ENCODE measurements around the gene CNTN5. TPM values are rescaled to one million over a fixed set of nuclear protein-coding genes. Genes with fewer than 3 reads are reported as not detected.

The CNTN5 gene
- total RNA-seq, 1 donor from 2014 or later: not detected

DNA sequence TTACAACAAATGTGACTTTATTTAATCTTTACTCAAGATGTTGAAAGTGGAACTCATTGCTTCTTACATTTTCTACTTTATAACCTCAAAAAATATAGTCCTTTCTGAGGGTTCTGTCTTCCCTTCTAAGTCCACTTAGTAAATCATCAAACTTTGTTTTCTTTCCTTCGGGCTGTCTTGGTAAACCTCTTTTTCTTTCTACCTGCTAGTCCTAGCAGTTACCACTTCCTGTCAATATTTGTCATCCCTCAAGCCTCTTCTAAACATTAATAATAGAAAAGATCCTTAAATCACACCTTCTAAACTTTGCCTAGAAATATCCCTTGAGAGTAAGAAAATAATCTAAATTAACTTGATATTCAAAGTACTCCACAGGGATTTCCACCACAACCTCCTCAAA lies 580.4 kb downstream of the CNTN5 start:
- no peak for DNase-seq (ENCODE audit: low read depth in 2 of 2)

DNA sequence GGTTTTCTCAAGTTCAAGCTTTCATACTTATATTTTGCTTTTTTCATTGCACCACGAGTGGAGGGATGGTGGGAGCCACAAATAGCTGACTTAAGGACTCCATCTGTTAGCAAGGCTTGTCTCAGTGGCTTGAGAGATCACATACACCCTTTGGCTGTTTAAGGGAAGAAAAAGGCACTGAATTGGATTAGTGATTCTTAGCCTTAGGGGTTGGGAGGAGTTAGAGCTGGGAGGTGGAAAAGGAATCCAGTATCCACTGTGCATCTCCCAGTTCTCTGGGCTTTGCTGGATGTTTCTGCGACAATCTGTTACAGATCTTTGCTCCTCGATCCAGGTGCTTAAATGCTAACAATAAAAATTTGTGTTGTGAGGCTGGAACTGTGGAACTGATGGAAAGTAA lies 593.6 kb downstream of the CNTN5 start:
- no peak for DNase-seq (ENCODE audit: low read depth in 2 of 2)

DNA sequence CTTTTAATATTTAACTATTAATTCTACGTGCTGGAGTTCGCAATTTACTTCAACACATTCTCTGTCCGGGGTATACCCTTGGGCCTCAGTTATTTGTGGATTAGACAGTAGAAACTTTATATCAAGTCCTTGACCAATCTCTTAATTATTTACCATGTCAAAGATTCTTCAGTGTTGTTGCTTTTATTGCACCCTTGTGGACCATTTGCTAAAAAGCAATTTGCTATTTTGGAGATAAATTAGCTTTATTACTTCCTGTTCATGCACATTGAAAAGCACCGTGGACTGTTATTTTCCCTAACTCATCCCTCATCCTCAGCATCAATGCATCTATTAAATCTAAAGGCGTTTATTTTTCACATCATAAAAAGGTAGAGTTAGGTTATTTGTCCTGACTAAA lies 609.9 kb downstream of the CNTN5 start:
- DNase-seq (ENCODE audit: low read depth in 2 of 2): no peak

DNA sequence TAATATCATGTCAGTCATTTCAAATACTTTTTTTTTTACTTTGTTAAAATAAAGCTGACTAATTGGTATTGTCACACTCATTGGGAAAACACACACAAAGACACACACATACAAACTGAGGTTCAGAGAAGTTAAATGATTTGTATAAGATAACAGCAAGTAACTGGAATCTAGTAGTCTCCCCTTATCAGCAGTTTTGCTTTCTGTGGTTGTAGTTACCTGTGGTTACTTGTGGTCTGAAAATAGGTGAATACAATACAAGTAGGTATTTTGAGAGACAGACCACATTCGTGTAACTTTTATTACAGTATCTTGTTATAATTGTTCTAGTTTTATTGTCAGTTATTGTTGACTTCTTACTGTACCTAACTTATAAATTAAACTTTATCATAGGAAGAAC lies 610.9 kb downstream of the CNTN5 start:
- DNase-seq (ENCODE audit: low read depth in 2 of 2): no peak

DNA sequence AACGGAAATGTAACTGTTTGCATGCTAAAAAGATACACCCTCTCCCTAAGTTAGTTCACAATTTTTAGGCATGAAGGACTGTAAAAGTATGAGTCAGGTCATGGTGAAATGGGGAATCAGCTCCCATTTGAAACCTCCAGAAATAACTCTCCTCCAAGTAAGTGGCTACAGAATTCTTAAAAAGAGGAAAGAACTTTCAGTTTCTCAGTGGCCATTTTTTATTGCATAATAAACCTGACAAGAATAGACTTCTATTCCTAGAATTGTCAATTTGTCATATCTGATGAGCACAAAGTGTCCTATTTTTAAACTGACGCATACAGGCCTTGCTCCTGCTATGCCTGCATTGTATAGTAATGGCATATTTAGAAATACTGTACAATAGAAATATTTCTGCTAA lies 612.2 kb downstream of the CNTN5 start:
- no peak for DNase-seq (ENCODE audit: low read depth in 2 of 2)

DNA sequence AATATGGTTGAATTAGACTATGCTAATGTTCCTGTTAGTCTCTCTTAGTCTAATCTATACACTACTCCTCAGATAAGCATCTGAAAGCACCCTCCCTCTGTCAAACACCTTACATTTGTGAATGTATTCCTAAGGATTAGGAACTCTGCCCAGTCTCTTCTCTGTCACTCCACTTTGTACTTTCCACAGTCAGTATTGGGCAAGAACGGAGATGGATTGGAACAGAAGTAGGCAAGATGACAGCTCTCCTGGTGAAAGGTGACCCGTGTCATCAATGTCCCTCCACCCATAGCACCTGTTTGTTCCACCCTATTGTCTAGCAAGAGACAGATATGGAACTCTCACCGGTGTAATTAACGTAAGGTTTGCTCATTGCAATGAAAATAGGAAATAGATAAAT lies 613.8 kb downstream of the CNTN5 start:
- DNase-seq (ENCODE audit: low read depth in 2 of 2): no peak

DNA sequence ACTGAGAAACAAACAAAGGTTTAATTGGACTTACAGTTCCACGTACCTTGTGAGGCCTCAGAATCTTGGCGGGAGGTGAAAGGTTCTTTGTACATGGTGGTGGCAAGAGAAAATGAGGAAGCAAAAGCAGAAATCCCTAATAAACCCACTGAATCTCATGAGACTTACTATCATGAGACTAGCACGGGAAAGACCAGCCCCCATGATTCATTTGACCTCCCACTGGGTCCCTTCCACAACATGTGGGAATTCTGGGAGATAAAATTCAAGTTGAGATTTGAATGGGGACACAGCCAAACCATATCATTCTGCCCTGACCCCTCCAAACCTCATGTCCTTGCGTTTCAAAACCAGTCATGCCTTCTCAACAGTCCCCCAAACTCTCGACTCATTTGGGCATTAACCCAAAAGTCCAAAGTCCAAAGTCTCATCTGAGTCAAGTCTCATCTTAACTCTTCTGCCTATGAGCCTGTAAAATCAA lies 617.4 kb downstream of the CNTN5 start:
- no peak for DNase-seq (ENCODE audit: low read depth in 2 of 2)

DNA sequence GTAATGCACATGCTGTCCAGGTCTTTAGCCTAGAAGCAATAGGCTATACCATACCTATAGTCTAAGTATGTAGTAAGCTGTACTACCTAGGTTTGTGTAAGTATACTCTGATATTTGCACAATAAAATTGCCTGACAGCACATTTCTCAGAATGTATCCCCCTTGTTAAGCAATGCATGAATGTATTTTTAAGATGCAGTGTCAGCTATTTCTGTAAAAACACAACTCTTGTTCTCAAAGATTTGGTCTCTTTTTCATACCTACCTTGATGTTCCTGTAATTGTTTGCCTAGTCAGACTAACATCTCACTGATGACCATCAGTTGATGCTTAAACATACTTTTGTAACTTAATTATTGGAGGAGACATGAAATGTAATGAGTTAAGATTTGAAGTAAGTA lies 619.9 kb downstream of the CNTN5 start:
- DNase-seq (ENCODE audit: low read depth in 2 of 2): no peak

DNA sequence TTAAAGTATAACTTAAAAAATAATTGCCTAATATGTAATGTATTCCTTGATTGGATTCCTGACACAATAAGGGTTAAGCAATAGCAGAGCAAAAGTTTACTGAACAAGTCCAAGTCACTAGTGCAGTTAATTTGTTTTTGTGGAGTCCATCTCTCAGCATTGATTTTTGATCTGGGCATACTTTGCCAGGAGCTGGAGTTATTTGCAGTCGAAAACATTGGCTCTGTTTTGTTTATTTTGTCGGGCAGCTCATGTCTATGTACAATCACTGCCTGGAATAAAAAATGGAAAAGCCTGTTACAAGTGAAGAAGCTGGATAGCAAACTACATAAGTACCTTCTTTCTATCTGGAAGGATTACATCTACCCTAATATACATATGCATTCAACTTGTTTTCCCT lies 625.2 kb downstream of the CNTN5 start:
- DNase-seq (ENCODE audit: low read depth in 2 of 2): no peak

DNA sequence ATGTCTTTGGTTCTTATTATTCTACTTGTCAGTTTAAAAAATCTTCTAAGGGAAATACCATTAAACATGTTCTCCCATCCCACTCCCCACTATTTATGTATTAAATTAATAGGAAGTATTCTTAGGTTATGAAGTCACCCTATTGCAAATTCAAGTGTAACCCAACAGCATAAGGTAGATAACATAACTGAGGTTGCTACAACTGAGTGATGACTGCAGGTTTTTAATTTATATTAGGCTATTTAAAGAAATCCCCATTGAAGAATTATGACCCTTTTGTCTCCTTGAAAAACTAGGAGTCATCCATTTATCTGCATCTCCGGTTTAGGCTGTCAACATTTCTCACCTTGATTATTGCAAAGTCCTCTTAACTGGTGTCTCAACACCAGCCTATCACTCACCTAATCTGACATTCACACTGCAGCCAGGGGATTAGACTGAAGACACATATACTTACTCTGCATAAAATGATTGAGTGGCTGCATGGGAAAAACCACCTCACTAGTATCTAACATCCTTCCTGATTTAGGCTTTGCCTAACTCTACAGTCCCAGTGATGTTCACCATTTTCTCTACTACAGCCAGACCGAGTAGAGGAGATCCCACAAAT lies 649.4 kb downstream of the CNTN5 start:
- no peak for DNase-seq (ENCODE audit: low read depth in 2 of 2)

DNA sequence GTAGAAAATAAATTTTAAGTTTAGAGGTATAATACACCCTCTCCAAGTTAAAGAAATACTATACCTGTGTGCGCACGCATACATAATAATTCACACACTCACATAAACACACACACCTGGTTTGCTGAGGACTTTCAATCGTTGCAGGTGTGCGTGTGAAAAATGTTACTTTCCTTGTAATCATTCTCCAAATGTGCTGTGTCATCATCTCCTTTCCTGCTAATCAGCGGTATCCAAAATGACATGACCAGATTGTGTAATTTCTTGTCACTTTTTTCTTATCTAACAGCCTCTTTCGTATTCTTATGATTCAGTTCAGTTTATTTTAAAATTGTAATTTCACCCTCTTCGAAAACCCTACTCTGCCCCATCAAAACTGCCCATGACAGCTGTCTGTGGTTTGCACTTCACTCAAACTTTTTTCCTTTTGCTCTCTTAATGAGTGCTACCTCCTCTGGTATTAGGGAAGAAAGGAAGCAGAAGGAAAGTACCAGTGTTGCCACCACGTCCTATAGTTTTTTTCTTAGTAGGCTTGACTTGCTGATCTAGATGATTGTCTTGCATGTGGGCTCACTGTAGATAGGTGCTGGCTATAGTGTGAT lies 651.2 kb downstream of the CNTN5 start:
- DNase-seq (ENCODE audit: low read depth in 2 of 2): no peak

DNA sequence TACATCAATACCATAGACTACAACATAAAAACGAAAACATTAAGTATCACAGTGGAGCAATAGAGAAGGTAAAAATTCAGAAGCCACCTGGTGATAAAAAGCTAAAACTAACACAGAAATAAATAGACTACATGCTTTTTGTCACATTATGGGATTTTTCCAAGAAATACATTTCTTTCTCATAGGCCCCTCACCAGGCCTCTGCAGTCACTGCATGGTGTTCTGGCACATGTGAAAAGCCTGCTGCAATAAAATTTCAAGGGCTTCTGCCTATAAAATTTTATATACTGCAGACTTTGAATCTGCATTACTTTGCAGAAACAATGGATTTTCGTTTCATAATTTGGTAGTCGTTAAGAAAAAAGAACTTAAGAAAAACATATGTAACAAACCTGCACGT lies 655.5 kb downstream of the CNTN5 start:
- DNase-seq (ENCODE audit: low read depth in 2 of 2): no peak

DNA sequence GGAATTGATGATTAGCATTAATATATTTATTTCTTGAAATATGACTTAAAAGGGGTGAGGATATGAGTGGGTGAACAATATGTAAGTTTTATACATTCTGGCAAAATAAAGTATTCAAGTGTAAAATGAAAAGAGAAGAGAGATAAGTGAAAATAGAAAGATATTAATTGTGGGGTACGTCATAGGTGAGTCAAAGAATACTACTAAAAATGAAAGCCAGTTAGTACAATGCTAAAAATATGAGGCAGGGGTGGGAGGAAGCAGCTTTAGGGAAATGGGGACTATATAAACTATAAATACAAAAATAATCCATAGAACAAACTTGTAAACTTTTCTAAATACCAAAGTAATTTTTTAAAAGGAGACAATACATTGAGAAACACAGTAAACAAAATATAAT lies 661.4 kb downstream of the CNTN5 start:
- DNase-seq (ENCODE audit: low read depth in 2 of 2): no peak

DNA sequence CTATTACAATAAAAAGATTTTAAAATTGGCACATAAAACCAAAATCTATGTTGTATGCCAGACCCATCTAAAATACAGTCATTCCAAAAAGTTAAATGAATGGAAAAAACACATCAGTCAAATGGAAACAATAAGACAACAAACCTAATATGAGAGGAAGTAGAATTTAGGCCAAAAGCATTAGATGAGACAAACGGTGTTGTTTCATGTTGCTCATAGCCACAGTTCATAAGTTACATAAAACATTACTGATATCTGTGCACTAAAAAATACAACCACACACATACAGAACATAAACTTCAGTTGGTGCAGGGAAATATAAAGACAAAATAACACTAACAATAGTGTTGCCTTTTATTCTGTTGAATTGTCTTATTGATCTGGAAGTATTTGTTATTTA lies 661.9 kb downstream of the CNTN5 start:
- no peak for DNase-seq (ENCODE audit: low read depth in 2 of 2)

DNA sequence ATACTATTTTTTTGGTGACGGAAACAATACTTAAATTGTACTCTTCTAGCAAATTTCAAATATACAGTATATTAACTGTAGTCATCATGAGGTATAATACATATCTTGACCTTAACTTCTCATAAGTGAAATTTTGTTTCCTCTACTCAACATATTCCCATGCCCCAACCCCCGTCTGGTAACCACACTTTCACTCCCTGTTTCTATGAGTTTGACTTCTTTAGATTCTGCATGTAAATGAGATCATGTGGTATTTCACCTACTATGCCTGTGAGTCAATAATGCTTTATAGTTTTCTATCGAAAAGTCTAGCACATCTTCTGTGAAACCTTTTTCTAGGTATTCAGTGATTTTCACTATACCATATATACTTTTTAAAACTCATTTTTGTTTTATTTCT lies 663.2 kb downstream of the CNTN5 start:
- DNase-seq (ENCODE audit: low read depth in 2 of 2): no peak

DNA sequence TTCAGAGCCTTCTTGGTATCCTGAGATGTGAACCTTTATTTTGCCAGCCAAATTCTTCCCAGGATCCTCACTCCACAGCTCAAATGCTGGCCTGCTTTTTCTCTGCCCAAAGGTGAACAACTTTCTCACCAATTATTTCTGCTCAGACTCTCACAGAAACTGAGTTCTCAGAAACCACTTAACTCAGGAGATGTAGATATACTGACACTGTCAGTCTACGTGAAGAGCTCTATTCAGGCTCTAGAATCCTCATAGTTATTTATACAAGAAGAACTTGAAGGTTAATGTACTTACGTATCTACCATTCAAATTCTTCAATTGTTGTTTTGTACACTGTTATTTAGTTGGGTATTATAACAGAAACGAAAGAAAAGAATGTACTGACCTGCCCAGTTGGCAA lies 666.1 kb downstream of the CNTN5 start:
- no peak for DNase-seq (ENCODE audit: low read depth in 2 of 2)

DNA sequence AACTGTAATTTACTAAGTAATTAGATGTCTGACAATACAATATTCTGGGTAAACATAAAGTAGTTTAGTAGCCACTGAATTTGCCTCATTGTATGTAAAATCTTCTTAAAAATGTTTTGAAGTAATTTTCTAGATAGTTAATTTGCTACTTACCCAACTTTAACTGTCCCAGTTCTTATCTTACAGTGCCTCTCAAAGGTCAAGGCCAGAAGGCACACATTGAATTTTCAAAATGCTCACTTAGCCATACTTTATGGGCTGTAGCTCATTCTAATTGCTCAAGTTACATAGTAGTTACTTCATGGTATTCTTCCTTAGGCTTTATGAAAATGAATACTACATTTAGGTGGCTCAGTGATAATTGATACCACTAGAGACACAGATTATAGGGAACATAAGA lies 666.6 kb downstream of the CNTN5 start:
- no peak for DNase-seq (ENCODE audit: low read depth in 2 of 2)

DNA sequence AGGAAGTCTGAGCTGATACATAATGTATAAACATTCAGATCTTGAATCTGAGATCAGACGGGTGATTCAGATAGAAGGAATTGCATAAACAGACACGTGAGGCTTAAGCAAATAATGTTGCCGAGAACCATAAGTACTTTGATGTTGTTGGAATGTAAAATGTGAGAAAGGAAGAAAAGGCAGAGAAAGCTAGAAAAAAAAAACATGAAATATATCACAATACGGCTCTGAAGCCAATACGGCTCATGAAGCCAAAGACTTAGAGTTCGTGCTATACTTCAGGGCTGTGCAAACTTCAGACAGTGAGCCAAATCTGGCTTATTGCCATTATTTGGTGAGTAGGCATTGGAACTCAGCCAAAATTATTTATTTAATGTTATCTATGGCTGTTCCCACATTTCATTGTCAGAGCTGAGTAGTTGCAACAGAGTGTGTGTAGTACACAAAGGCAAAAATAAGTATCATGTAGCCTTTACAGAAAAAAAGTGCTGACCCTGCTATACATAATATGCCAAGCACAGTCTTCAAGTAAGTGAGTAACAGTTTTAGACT lies 673.3 kb downstream of the CNTN5 start:
- peak in 1 of 2 donors; percentile 59 for DNase-seq (ENCODE audit: low read depth in 2 of 2)

DNA sequence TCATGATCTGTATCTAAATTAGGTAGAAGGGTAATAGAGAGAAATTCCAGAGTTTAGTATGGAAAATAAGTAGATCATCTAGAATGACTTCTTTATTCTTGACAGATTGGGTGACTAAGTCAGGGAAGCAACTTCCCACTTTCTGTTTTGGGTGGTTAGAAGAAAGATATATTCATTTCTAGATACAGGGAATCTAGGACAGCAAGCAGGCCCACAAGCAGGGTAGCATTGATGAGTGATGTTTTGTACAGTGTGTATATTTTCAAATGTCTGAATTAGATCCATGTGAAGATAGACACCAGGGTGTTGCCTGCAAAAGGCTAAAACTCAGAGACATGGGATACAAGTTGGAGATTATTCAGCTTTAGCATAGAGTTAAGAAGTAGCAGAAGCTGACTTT lies 674.4 kb downstream of the CNTN5 start:
- DNase-seq (ENCODE audit: low read depth in 2 of 2): no peak

DNA sequence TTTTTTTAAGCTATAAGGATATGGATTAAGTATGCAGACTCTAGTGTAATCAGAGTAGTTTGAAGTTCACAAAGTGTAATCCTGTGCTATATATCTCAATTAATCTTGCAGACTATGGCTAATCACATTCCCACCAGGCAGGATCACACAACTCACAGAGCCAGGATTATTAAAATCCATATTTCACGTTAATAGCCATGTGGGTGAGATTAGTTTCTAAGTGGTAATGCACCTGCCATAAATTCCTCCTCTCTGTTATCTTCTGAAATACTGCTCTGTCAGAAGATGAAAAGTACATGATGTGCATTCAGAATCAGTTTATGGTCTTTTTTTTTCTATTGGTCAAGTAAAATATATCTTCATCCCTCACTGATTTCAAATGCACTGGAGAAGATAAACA lies 686.1 kb downstream of the CNTN5 start:
- no peak for DNase-seq (ENCODE audit: low read depth in 2 of 2)

DNA sequence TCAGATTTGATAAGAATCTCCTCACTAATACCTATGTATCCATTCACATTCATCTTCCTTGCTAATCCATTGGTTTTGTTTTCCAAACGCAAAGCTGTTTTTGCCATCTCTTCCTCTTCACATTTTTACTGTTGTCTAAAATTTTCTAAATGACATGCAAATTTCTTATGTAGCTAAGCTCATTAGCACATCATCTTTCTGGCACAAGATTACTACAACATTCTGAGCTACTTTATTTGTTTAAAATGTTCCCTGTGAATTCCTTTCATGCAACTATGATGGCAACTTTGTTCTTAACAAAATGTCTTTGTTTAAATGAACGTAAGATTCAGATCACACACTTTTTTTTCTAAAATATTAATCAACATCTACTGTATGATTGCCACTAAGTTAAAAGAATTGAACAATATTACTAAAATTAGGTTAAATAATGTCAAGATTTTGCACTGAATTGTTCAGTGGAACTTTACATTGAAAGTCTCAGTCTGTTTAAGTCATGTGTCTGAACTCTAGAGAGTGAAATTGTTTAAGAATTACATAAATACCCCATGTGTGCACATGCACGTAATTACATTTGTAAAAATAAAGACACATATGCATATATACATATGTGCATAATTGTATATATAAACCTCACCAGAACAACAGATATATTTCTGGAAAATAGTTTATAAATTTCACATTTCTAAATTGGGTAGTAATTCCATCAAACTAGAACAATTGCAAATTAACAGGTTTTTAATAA lies 688.4 kb downstream of the CNTN5 start:
- DNase-seq (ENCODE audit: low read depth in 2 of 2): no peak

DNA sequence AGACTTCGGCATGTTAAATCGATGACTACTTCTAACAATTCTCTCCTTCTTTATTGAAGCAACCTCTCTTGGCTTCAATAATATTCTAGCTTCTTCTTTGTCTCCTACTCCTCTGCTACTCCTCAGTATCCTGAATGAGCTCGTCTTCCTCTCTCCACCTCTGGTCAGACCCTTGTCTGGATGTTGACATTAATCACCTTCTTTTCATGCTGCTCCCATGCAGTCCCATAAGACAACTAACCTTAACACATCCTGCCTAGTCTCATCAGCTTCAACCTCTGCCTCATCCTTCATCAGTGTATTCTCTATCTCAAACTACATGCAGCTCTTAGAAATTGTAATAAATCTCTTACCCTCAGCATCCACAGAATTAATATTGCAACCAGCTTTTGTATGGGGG lies 695.6 kb downstream of the CNTN5 start:
- no peak for DNase-seq (ENCODE audit: low read depth in 2 of 2)

DNA sequence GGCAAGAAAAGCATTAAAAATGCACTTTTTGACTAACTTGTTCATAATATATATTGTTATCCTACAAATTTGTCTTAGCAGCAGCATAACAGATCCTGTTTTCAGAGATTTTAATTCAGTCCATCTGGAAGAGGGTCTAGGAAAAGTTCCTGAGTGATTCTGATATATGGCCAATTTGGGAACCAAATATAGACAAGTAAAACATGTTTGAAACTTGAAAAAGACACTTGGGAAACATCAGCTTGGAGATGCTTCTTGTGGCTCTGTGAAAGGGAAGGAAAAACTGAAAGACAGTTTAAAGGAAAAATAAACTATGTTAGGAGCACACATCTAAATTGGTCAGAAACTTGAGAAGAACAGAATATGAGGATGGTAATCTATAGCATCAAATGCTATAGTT lies 697.5 kb downstream of the CNTN5 start:
- no peak for DNase-seq (ENCODE audit: low read depth in 2 of 2)

Data from dermis microvascular lymphatic vessel endothelial cell (primary cell).